Dendritic cell treated with granulocyte-macrophage colony-stimulating factor and Interleukin-4, amounts not matched to agents 40 ng/mL and 50 ng/mL, for 4 days (primary cell): ENCODE data around the gene DDX56.

ENCODE experiments used
- H3K27ac Mint-ChIP-seq: one replicate; pipeline ENCODE4 v1.8.0; 2022; ENCODE audit warnings: mild to moderate bottlenecking, mixed read lengths
- H3K27me3 Mint-ChIP-seq: one replicate; pipeline ENCODE4 v1.8.0; 2022; ENCODE audit warnings: mild to moderate bottlenecking, mixed read lengths
- H3K36me3 Mint-ChIP-seq: one replicate; pipeline ENCODE4 v1.8.0; 2022; ENCODE audit warnings: low read depth, mixed read lengths
- H3K4me1 Mint-ChIP-seq: one replicate; pipeline ENCODE4 v1.8.0; 2022; ENCODE audit warnings: low read depth, mixed read lengths
- H3K4me3 Mint-ChIP-seq: one replicate; pipeline ENCODE4 v1.8.0; 2022; ENCODE audit warnings: mild to moderate bottlenecking, moderate library complexity, mixed read lengths
- H3K9me3 Mint-ChIP-seq: one replicate; pipeline ENCODE4 v1.8.0; 2022; ENCODE audit warnings: mixed read lengths
- intact Hi-C: fragments of 100-400 bp; cut with micrococcal nuclease; formaldehyde crosslinking; loops from one replicate; pipeline ENCODE4 v1.15.0; 2022

The DDX56 gene

DNA sequence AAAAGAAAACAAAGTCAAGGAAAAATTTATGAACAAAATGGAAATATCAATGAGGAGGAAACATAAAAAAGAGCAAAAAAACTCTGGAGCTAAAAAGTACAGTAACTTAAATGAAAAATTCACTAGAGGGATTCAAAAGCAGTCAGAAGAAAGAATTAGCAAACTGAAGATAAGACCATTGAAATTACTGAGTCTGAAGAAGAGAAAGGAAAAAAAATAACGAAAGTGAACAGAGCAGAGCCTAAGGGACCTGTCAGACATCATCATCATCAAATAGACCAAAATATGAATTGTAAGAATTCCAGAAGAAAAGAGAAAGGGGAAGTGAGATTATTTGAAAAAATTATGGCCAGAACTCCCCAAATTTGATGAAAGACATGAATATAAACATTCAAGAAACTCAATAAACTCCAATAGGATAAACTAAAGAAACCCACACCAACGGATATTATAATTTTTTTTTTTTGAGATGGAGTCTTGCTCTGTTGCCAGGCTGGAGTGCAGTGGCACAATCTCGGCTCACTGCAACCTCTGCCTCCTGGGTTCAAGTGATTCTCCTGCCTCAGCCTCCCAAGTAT, 48.8 kb downstream of the DDX56 start:
- Mint-ChIP-seq H3K4me3 (no peak overlapping the region), H3K27ac (no peak overlapping the region), H3K36me3 (no peaks in the 10 kb centered on the region), H3K4me1 (no peaks in the 10 kb centered on the region), H3K9me3 (peaks cover 10% of the 10 kb centered on the region), H3K27me3 (peaks cover 1% of the 10 kb centered on the region)
- intact Hi-C loops, result no loop called here

DNA sequence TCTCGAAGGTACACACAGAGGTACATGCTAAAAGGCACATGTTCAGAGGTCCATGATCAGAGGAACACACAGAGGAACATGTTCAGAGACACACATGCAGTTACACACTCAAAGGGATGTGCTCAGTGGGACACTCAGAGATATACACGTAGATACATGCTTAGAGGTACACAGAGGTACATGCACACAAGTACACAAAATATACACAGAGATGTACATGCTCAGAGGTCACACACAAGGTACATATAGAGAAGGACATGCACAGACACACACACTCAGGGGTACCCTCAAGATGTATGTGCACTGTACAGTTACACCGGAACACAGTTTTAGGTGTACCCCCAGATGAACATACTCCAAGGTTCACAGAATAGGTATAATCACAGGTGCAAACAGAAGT, 51.4 kb downstream of the DDX56 start:
- intact Hi-C loops, result no loop called here
- no peak overlapping the region for H3K27ac Mint-ChIP-seq

DNA sequence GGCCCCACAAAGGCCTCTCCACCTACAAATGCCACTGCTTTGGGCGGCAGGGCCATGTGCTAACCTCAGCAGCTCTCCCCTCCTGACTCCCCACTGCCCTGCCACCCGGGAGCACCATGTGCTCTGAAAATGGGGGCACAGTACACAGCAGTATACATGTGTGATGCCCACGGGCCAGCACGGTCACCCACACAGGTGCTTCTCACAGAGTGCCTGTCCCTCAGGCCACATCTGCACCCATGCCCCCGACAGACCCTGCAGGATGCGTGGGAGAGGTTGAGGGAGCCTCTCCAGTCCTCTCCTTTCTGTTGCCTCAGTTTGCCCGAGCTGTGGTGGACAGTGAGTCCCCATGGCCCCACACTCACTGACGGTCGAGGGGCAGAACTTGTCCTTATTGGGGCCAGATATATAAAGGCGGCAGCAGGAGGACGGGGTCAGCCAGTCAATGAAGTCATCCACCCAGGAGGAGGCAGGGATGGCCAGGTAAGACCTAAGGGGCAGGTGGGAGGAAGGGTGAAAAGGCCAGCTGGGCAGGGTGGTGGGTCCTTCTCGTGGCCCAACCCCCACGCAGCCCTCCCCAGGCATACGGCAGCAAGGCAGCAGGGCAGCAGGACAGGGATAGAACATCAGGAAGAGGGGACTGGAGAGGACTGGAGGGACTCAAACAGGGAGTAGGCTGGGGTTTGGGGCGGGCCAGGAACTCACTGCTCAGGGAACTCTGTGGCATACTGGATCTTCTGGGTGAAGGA, 52.2 kb downstream of the DDX56 start:
- Mint-ChIP-seq H3K36me3 (no peaks in the 10 kb centered on the region), H3K27ac (no peak overlapping the region), H3K4me1 (no peaks in the 10 kb centered on the region), H3K4me3 (no peak overlapping the region), H3K27me3 (peaks cover 1% of the 10 kb centered on the region), H3K9me3 (peaks cover 10% of the 10 kb centered on the region)
- intact Hi-C loops, result no loop called here

More for the DNA sequence above, 51.4 kb downstream of the DDX56 start:
- no peaks in the 10 kb centered on the region for H3K4me1 Mint-ChIP-seq
- peaks cover 1% of the 10 kb centered on the region for H3K27me3 Mint-ChIP-seq
- H3K9me3 Mint-ChIP-seq, result peaks cover 10% of the 10 kb centered on the region
- no peaks in the 10 kb centered on the region for H3K36me3 Mint-ChIP-seq
- H3K4me3 Mint-ChIP-seq, result no peak overlapping the region

DNA sequence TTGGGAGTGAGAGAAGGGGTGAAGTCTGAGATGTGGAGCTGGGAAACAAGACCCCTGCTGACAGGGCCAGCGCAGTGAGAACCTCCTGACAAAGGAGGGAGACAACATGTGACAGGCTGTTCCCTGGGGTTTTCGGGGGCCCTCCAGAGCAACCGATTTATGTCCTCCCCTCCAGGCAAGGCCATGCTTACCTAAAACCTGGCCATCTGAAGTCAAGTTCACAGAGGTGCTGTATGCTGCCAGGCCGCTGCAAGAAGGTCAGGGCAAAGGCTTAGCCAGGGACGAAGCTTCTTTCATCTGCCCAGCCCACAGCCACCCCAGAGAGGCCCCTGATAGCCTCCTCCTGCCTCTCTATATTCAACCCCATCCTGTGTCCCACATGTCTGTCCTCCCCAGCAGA, 53.1 kb downstream of the DDX56 start:
- no peaks in the 10 kb centered on the region for H3K36me3 Mint-ChIP-seq
- no peak overlapping the region for H3K27ac Mint-ChIP-seq
- intact Hi-C loops, result no loop called here
- H3K4me3 Mint-ChIP-seq, result no peak overlapping the region
- H3K27me3 Mint-ChIP-seq, result peaks cover 1% of the 10 kb centered on the region
- H3K9me3 Mint-ChIP-seq, result peaks cover 10% of the 10 kb centered on the region
- no peaks in the 10 kb centered on the region for H3K4me1 Mint-ChIP-seq

DNA sequence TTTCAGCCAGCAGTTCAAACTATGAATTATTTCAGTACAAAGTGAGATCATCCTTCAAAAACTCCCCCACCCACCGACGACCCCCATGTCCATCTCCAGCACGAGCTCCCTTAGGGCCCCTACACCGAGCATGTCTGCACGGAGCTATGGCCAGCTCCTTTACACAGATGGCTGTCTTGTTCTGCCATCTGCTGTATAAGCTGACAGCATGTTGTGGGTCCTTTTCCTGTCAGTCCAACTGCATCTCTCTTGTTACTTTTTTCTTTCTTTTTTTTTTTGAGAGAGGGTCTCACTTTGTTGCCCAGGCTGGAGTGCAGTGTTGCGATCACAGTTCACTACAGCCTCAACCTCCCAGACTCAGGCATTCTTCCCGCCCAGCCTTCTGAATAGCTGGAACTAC, 54.2 kb downstream of the DDX56 start:
- H3K9me3 Mint-ChIP-seq, result peaks cover 3% of the 10 kb centered on the region
- no peaks in the 10 kb centered on the region for H3K4me1 Mint-ChIP-seq
- peaks cover 1% of the 10 kb centered on the region for H3K27me3 Mint-ChIP-seq
- no peaks in the 10 kb centered on the region for H3K36me3 Mint-ChIP-seq
- no peak overlapping the region for H3K27ac Mint-ChIP-seq
- H3K4me3 Mint-ChIP-seq, result no peak overlapping the region
- intact Hi-C loops, result no loop called here

DNA sequence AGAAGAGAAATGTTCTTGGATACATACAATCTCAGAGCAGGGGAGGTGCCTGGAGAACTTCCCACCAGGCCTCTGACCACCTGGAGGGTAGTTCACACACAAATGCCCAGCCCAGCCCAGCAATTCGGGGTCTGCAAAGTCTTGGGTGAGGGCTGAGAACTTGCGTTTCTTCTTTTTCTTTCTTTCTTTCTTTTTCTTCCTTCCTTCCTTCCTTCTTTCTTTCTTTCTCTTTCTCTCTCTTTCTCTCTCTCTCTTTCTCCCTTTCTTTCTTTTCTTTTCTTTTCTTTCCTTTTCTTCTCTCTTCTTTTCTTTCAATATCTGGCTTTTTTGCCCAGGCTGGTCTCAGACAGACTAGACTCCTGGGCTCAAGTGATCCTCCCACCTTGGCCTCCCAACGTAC, 54.9 kb downstream of the DDX56 start:
- Mint-ChIP-seq H3K4me1 (no peaks in the 10 kb centered on the region), H3K4me3 (no peak overlapping the region), H3K27ac (no peak overlapping the region), H3K27me3 (peaks cover 1% of the 10 kb centered on the region), H3K9me3 (no peaks in the 10 kb centered on the region), H3K36me3 (no peaks in the 10 kb centered on the region)
- intact Hi-C loops, result no loop called here

DNA sequence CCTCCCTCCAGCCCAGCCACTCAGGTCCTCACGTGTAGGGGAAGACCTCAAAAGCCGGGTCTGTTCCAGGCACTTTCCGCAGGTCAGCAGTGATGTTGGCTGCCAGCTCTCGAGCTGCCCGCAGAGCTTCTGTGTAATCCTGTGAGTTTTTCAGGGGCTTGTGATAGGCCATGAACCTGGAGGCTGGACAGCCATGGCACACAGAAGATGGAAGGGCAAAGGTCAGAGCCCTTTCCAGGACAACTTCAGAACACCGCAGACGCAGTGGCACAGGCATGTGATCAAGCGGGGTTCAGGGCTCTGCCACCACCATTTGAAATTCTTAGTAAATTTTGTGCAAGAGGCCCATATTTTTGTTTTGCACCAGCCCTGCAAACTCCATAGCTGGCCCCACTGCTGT, 56.5 kb downstream of the DDX56 start:
- intact Hi-C loops, result no loop called here
- Mint-ChIP-seq H3K27ac (no peak overlapping the region), H3K4me3 (no peak overlapping the region), H3K9me3 (no peaks in the 10 kb centered on the region), H3K27me3 (peaks cover 1% of the 10 kb centered on the region), H3K36me3 (no peaks in the 10 kb centered on the region), H3K4me1 (no peaks in the 10 kb centered on the region)
